Endothelial cell (in vitro differentiated cells): ENCODE results near the gene SYCP2. TPM values are rescaled to one million over a fixed set of nuclear protein-coding genes. Genes with fewer than 3 reads are reported as not detected.

Experiments used
- DNase-seq: peaks from one replicate; pipeline ENCODE4 v3.0.0; 2021; ENCODE audit warnings: low spot score
- H3K27ac Mint-ChIP-seq: one replicate; pipeline ENCODE4 v1.8.0; 2021; ENCODE audit warnings: mixed read lengths, inconsistent platforms; ENCODE audit not compliant: unreplicated experiment
- H3K27me3 Mint-ChIP-seq: one replicate; pipeline ENCODE4 v1.8.0; 2021; ENCODE audit warnings: mild to moderate bottlenecking, moderate library complexity, mixed read lengths, inconsistent platforms; ENCODE audit not compliant: unreplicated experiment
- H3K36me3 Mint-ChIP-seq: one replicate; pipeline ENCODE4 v1.8.0; 2021; ENCODE audit warnings: mild to moderate bottlenecking, low read depth, mixed read lengths, inconsistent platforms; ENCODE audit not compliant: unreplicated experiment
- H3K4me1 Mint-ChIP-seq: one replicate; pipeline ENCODE4 v1.8.0; 2021; ENCODE audit warnings: mild to moderate bottlenecking, mixed read lengths, inconsistent platforms; ENCODE audit not compliant: unreplicated experiment
- H3K4me3 Mint-ChIP-seq: one replicate; pipeline ENCODE4 v1.8.0; 2021; ENCODE audit warnings: mild to moderate bottlenecking, mixed read lengths, inconsistent platforms; ENCODE audit not compliant: unreplicated experiment
- H3K9me3 Mint-ChIP-seq: one replicate; pipeline ENCODE4 v1.8.0; 2021; ENCODE audit warnings: mixed read lengths, inconsistent platforms; ENCODE audit not compliant: unreplicated experiment
- total RNA-seq: library from RNA; stranded (reverse); fragmentation: NEBNext Ultra II Directional; extraction: Animal tissue kit (Norgen Biotek cat#: 25700); gene quantifications from one replicate; pipeline ENCODE4 v1.2.1, GENCODE V29; 2021; ENCODE audit not compliant: unreplicated experiment
- TF ChIP-seq, protein P1 (sequence below): fragments of 200-600 bp; sonication (generic); IDR thresholded peaks from one replicate; pipeline ENCODE4 v1.5.0; 2021; ENCODE audit warnings: antibody characterized with exemption; ENCODE audit not compliant: unreplicated experiment

The SYCP2 gene
- total RNA-seq, 1 donor from 2014 or later, result 2.1 TPM

DNA sequence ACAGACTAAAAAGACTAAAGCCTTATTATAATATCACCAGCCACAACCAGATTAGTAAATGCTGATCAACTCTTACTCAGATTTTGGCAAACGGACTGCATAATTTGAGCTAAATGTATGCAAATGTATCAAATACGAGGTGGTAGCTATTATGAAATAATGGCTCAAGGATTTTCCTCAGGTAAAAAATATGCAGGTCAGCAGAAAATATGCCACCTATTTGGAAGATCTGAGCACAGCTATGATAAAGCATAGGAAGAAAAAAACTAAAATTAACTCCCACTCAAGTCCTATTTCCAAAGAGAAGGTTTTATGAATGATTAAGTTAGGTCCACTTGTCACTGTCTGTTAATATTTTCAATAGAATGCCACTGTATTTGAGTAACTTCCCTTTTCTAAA lies 22.4 kb downstream of the SYCP2 start:
- Mint-ChIP-seq H3K4me1 (no peaks in the 10 kb centered on the region), H3K4me3 (no peak overlapping the region), H3K9me3 (no peaks in the 10 kb centered on the region), H3K27ac (no peak overlapping the region), H3K27me3 (no peaks in the 10 kb centered on the region), H3K36me3 (no peaks in the 10 kb centered on the region)
- DNase-seq, result no peak
- TF ChIP-seq, protein P1, sequence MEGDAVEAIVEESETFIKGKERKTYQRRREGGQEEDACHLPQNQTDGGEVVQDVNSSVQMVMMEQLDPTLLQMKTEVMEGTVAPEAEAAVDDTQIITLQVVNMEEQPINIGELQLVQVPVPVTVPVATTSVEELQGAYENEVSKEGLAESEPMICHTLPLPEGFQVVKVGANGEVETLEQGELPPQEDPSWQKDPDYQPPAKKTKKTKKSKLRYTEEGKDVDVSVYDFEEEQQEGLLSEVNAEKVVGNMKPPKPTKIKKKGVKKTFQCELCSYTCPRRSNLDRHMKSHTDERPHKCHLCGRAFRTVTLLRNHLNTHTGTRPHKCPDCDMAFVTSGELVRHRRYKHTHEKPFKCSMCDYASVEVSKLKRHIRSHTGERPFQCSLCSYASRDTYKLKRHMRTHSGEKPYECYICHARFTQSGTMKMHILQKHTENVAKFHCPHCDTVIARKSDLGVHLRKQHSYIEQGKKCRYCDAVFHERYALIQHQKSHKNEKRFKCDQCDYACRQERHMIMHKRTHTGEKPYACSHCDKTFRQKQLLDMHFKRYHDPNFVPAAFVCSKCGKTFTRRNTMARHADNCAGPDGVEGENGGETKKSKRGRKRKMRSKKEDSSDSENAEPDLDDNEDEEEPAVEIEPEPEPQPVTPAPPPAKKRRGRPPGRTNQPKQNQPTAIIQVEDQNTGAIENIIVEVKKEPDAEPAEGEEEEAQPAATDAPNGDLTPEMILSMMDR, result no peak

DNA sequence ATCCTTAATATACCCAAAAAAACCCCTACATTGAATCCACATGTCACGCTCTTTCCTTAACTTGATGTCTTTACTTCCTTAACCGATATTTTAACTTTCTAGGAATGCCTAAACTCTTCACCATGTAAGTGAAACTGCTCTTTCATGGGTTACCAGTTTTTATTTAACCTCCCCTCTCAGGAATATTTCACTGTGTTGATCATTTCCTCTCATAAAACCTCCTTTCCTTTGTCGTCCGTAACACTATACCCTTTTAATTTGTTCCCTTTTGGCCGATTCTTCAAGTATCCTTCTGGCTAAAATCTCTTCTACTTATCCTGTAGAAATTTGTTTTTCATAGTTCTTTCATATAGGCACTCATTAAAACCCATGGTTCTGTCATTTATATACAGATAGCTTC lies 24.6 kb downstream of the SYCP2 start:
- TF ChIP-seq, protein P1, result no peak
- no peak overlapping the region for H3K27ac Mint-ChIP-seq
- no peaks in the 10 kb centered on the region for H3K4me1 Mint-ChIP-seq

DNA sequence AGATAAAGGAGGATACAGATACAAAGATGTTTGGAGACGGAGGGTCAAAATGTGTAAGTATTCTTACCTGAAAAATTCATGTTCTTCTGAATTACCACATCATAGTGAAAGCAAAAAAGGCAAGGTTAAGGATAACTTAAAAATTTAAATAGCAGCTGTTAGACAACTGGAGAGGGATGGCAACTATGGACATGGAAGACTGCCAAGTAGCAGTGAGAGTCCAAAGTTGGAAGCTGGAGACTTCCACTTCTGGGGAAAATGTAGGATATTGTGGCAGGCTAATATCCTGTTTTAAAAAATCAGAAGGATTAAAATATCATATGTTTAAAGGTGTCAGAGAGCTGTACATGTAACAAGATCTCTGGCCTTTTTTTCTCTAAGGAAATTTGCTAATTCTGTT lies 29.8 kb downstream of the SYCP2 start:
- H3K36me3 Mint-ChIP-seq, result no peaks in the 10 kb centered on the region
- TF ChIP-seq, protein P1, result no peak
- no peaks in the 10 kb centered on the region for H3K27me3 Mint-ChIP-seq
- no peak for DNase-seq
- H3K4me3 Mint-ChIP-seq, result no peak overlapping the region
- H3K4me1 Mint-ChIP-seq, result no peaks in the 10 kb centered on the region
- H3K9me3 Mint-ChIP-seq, result no peaks in the 10 kb centered on the region
- H3K27ac Mint-ChIP-seq, result no peak overlapping the region

More for the DNA sequence above, 24.6 kb downstream of the SYCP2 start:
- Mint-ChIP-seq H3K9me3 (no peaks in the 10 kb centered on the region), H3K36me3 (no peaks in the 10 kb centered on the region), H3K4me3 (no peak overlapping the region), H3K27me3 (no peaks in the 10 kb centered on the region)
- DNase-seq, result no peak

DNA sequence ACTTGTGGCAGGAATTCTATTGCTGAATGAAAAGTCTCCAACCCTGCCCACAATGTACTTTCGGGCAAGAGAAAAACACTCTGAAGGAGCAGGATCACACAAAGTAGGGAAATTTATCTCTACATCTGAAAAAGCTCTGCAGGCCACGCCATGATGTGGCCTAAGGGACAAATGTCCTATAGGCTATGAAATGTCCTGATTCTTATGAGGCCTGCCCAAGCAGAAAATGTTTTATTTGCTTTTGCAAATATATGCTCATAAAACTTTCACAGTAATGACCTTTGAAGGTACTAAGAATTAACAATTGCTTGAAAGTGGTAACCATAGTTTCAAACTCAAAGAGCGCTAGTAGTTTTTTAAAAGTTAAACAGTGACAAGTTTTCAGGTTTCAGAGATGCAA lies 31.0 kb downstream of the SYCP2 start:
- no peaks in the 10 kb centered on the region for H3K9me3 Mint-ChIP-seq
- no peak overlapping the region for H3K4me3 Mint-ChIP-seq
- no peaks in the 10 kb centered on the region for H3K36me3 Mint-ChIP-seq
- TF ChIP-seq, protein P1, result no peak
- DNase-seq, result no peak
- H3K27me3 Mint-ChIP-seq, result no peaks in the 10 kb centered on the region
- H3K4me1 Mint-ChIP-seq, result no peaks in the 10 kb centered on the region
- no peak overlapping the region for H3K27ac Mint-ChIP-seq

DNA sequence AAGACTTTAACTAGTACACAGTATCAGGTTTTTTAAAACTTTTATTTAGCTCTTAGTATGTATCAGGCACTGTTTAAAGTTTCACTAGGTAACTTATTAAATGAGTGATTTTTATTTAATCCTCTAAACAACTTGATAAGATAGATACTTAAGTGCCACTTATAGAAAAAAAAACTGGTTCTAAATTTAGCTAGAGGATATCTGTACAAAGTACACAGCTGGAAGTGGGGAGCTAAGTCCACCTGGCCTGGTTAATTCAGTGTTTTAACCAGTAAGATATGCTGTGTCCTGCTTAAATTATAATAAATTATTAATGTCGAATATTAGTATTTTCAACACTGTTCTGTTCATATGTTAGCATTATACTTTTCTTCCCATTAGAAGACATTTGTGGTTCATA lies 37.5 kb downstream of the SYCP2 start:
- H3K4me3 Mint-ChIP-seq, result no peak overlapping the region
- peaks cover 2% of the 10 kb centered on the region for H3K27me3 Mint-ChIP-seq
- H3K9me3 Mint-ChIP-seq, result no peaks in the 10 kb centered on the region

More for the DNA sequence above, 37.5 kb downstream of the SYCP2 start:
- DNase-seq, result no peak
- Mint-ChIP-seq H3K36me3 (no peaks in the 10 kb centered on the region), H3K27ac (no peak overlapping the region), H3K4me1 (no peaks in the 10 kb centered on the region)
- TF ChIP-seq, protein P1, result no peak
